Measurements from ENCODE around the gene CARF.
"Not testable (repeated sequence)": the region's sequence is repeated elsewhere in the genome, so short reads cannot be mapped to it uniquely, and the experiment has no call there.

Gene CARF

DNA sequence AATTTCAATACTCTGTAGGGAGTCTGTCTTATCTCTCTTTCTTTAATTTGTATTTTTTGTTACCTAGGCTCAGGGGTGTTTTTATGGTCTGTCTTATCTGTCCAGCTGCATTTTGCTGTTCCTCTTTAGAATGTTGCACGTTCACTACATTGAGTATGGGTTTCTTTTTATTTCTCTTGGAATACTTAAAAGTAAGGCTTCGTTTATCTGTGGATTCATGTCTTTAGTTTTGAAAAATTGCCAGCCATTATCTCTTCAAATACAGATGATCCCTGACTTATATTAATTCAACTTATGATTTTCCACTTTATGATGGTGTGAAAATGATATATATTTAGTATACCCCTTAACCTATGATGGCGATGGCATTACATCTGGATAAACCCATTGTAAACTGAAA lies 26.9 kb downstream of the CARF start:
- no peak for DNase-seq (ENCODE audit: low read depth in 2 of 2)

- DNase-seq (ENCODE audit: low read depth in 2 of 2): no peak
These were observed 29.7 kb downstream of the CARF start for GRCh38 chr2:202941771-202942170.

DNA sequence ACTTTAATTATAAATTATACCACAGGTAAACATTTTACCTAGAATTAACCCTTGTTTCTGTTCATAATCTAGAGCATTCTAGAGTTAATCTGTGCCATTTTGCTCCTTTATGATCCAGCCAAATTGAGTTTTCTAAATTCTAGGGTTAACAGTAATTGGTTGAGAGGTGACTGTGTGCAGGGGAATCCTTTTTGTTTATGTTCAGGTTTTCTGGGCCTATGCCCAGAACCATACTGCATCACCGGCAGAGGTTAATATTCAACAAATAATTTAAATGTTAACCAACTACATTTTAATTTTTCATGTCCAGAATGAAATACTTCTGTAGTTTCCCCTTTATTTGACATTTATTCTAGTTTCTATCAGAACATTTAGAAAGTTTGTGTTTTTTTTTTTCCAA lies 32.3 kb downstream of the CARF start:
- no peak for DNase-seq (ENCODE audit: low read depth in 2 of 2)

DNA sequence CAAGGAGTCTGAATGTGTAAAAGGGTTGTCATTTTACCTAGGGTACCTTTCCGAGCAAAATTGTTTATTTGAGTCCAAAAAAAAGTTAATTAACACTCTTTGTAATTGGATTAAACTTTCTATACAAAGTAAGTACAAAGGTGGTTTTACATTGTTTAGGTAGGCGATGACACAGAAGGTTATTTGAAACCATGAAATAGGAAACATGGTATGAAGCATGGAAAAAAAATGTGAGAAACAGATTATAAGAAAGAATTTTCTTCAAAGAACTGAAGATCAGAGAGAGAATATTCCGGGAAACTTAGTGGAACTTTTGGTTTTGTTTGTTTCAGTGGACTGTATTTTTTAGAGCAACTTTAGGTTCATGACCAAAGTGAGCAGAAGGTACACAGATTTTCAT lies 32.7 kb downstream of the CARF start:
- DNase-seq (ENCODE audit: low read depth in 2 of 2): no peak

GRCh38 chr2:202945497-202945896 lies 33.4 kb downstream of the CARF start:
- no peak for DNase-seq (ENCODE audit: low read depth in 2 of 2)

- DNase-seq (ENCODE audit: low read depth in 2 of 2): not testable (repeated sequence)
These were observed 37.3 kb downstream of the CARF start for GRCh38 chr2:202949333-202949732.

DNA sequence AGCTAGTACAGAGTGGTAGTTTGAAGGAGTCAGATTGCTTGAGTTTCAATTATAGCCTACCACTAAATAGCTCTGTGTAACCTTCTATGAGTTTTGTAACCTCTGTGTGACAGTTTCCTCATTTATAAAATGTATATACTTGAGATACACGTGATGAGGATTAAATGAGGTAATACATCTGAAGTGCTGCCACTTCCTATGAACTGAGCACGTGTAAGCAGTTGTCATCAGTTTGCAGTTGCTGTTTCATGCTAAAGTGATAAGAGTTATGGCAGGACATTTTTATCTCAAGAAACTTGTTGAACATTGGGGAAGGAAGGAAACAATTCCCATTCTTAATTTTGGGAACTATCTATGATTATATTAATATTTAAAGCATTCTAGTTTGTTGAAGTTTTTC lies 38.5 kb downstream of the CARF start:
- DNase-seq (ENCODE audit: low read depth in 2 of 2): no peak

DNA sequence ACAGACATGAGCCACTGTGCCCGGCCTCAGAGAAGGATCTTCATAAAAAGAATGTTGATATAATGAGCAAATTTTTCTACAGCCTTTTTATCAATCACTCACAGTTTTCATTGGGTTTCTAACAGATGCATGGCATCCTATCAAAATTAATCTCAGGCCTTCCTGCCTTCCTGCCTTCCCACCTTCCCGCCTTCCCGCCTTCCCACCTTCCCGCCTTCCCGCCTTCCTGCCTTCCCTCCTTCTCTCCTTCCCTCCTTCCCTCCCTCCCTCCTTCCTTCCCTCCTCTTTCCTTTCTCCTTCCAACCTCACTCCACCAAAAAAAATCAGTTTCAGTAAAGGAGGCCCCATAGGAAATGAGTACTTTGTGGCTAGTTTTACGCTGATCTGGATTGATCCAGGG lies 48.4 kb downstream of the CARF start:
- DNase-seq (ENCODE audit: low read depth in 2 of 2): no peak

- DNase-seq (ENCODE audit: low read depth in 2 of 2): no peak
These were observed 51.6 kb downstream of the CARF start for GRCh38 chr2:202963712-202964111.

- peak in 1 of 2 experiments; percentile 1 for DNase-seq (ENCODE audit: low read depth in 2 of 2)
These were observed 53.9 kb downstream of the CARF start for GRCh38 chr2:202965810-202966460.

DNA sequence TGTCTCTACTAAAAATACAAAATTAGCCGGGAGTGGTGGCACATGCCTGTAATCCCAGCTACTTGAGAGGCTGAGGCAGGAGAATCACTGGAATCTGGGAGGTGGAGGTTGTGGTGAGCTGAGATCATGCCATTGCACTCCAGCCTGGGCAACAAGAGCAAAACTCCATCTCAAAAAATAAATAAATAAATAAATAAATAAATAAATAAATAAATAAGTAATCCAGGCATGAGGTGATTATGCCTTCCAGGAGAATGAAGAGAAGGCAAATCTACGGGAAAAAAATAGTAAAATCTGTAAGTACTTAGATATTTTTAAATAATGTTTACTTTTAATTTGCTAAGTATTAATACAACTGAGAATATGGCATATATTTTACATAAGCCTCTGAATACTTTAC lies 57.3 kb downstream of the CARF start:
- not testable (repeated sequence) for DNase-seq (ENCODE audit: low read depth in 2 of 2)

GRCh38 chr2:202976809-202977208 lies 64.7 kb downstream of the CARF start:
- no peak for DNase-seq (ENCODE audit: low read depth in 2 of 2)

DNA sequence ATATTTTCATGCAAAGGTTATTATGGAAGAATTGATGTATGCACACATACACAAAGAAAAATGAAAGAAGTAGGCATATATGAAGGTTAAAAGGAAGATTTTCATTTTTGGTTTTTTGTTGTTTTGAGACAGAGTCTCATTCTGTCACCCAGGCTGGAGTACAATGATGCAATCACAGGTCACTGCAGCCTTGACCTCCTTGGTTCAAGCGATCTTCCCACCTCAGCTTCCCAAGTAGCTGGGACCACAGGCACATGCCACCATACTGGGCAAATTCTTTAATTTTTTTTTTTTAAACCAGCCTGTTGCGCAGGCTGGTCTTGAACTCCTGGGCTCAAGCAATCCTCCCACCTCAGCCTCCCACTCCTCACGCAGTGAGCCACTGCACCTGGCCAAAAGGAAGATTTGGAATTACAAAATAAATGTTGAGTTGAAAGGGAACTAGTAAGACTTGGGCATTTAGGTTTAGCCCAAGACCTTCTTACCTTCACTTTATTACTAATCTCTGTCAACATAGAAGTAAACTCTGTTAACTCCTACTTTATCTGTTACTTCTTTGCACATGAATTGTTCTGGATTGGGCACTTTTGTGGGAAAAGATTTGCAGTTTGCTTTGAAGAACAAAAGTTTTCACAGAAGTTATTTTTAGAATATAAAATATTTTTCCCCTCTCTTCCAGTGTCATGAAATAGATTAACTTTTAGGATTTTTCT lies 70.9 kb downstream of the CARF start:
- DNase-seq (ENCODE audit: low read depth in 2 of 2): no peak

DNA sequence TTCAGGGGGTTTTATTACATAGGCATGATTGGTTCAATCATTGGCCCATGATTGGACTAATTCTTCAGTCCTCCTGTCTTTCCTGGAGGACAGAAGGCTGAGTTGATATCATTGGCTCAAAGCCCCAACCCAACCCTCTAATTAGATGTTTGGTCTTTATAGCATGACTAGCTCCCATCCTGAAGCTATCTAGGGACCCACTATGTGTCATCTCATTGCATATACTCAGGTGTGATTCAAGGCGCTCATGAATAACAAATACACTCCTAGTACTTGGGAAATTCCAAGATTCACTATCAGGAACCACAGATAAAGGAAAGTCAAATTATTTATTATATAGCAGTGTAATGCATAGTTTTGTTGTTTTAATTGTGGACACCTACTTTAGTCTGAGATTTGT lies 77.7 kb downstream of the CARF start:
- DNase-seq (ENCODE audit: low read depth in 2 of 2): no peak

GRCh38 chr2:202990501-202990900 lies 78.4 kb downstream of the CARF start:
- no peak for DNase-seq (ENCODE audit: low read depth in 2 of 2)

DNA sequence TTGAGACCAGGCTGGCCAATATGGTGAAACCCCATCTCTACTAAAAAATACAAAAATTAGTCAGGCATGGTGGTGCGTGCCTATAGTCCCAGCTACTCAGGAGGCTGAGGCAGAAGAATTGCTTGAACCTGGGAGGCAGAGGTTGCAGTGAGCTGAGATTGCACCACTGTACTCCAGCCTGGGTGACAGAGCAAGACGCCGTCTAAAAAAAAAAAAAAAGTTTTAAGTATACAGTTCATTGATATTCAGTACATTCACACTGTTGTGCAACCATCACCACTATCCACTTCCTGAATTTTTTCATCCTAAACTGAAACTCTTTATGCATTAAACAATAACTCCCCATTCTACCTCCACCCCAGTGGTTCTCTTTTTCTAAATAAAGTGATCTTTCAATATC lies 85.0 kb downstream of the CARF start:
- not testable (repeated sequence) for DNase-seq (ENCODE audit: low read depth in 2 of 2)

- DNase-seq (ENCODE audit: low read depth in 2 of 2): no peak
These were observed 90.2 kb downstream of the CARF start for GRCh38 chr2:203002054-203002821.

- DNase-seq (ENCODE audit: low read depth in 2 of 2): no peak
These were observed 91.6 kb downstream of the CARF start for GRCh38 chr2:203003716-203004115.

DNA sequence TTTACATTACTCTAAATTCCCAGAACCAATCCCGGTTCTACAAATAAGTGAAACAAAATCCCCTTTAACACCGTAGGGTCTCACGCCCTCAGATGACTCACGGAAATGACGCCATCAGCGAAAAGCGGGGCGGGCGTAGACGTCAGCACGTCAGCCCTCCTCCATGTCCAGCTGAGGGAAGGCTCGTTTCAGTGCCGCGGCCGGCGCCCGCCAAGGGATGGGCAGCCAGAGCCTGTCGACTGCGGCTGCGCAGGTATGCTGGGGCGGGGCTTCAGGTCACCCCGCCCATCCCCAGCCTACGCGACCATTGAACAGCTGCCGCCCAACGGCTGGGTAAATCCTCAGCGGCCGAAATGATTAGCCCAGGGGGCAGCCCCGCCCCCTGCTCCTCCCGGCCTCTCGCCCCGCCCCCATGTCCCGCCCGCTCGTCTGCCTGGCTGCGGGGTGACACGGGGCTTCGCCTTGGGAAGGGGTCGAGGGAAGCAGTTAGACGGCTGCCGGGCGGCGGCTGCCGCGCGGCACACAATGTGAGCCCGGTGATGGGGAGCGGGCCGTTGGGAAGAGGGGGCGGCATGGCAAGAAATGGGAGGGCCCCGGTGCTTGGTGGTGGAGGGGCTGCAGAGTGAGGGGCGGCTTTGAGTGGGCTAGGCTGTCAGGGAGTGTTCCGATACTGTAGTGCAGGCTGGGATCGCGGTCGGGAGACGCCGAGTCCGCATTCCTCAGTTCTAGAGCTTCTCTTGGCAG lies 102.6 kb downstream of the CARF start, which contains the start of gene NBEAL1:
Gene NBEAL1, plus strand, starts transcription at position 420 of the 744 bp plus-strand sequence. CDS start 1,510 bp downstream, outside the sequence.
- DNase-seq (ENCODE audit: low read depth in 2 of 2): peak; percentile 90 to 93

- DNase-seq (ENCODE audit: low read depth in 2 of 2): no peak
These were observed 104.6 kb downstream of the CARF start for GRCh38 chr2:203016716-203017115.

DNA sequence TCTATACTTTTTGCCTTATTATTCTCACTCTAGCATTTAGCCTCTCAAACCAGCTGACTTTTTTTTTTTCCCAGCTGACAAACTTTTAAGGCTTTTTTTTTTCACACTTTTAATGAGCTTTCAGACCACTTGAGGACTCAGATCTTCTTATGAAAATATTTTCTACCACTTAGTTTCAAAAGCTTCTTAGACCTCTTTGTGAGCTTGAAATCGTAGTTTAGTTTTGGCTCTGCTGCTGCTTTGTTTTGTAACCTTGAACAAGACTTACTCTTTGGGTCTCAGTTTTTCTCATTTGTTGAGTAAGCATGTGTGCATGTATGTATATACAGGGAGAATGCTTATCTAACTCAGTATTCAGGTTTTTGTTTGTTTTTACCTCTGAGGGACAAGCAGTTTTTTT lies 106.1 kb downstream of the CARF start:
- DNase-seq (ENCODE audit: low read depth in 2 of 2): no peak

DNA sequence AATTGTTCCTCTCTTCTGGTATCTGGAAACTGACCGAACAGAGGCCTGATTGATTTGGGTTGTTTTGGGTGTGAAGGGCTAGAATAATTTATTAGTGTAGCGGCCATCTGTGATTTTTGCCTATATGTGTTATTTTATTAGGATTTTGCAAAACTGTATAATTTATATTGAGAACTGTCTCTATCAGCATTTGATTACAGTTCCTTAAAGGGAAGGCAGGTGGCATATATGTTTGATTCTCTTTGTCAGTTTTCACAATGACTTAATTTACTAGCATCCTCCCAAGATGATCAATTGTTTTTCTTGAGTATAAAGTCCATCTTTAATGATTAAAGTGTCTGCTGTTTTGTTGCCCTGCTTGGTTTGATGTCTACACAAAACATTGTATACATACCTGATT lies 107.1 kb downstream of the CARF start:
- DNase-seq (ENCODE audit: low read depth in 2 of 2): no peak

Measured in stimulated activated CD4-positive, alpha-beta T cell treated with anti-CD3 and anti-CD28 coated beads, Interleukin-12 subunit alpha, Interleukin-12 subunit beta, amount 100 ng/mL, for 24 hours (primary cell).